Stimulated activated naive CD8-positive, alpha-beta T cell treated with anti-CD3 and anti-CD28 coated beads, Interleukin-15, Interleukin-2, amounts not matched to agents 100 ng/mL and 50 ng/mL, for 24 hours (primary cell): ENCODE measurements around the gene NAP1L1.

Experiments
- H3K27ac Mint-ChIP-seq: one replicate; pipeline ENCODE4 v1.8.0; 2021; ENCODE audit warnings: mild to moderate bottlenecking, mixed read lengths
- H3K27me3 Mint-ChIP-seq: one replicate; pipeline ENCODE4 v1.8.0; 2021; ENCODE audit warnings: mixed read lengths
- H3K36me3 Mint-ChIP-seq: one replicate; pipeline ENCODE4 v1.8.0; 2021; ENCODE audit warnings: low read depth, mixed read lengths
- H3K4me1 Mint-ChIP-seq: one replicate; pipeline ENCODE4 v1.8.0; 2021; ENCODE audit warnings: low read depth, mixed read lengths
- H3K4me3 Mint-ChIP-seq: one replicate; pipeline ENCODE4 v1.8.0; 2021; ENCODE audit warnings: mild to moderate bottlenecking, mixed read lengths
- H3K9me3 Mint-ChIP-seq: one replicate; pipeline ENCODE4 v1.8.0; 2021; ENCODE audit warnings: mixed read lengths

Gene NAP1L1

DNA sequence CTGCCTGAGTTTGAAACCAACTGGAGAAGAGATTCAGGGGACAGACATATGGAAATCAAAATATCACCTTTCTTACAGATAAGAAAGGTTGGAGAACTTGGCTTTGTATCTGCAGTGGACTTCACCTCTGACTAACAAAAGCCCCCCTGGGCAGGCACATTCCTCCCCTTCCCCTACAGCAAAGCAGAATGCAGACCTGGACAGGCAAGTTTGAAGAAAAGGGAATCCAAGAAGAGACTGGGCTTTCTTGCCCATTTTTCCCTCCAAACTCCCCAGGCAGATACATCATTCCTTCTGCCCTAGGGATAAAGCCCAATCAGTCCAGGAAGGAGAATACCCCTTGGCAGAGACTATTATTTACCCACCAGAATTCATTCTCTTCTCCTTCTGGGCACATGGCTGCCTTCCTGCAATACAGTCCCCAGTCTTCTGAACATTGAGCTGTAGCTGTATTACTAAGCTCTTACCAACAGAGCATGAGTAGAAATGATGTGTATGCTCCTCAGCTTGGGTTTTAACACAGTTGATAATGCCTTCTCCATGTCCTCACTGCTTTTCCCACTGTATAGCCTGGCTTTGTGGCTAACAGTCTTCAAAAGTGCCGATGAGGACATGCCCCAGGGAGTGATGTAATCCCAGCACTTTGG lies 17.4 kb upstream of the NAP1L1 start:
- H3K4me1 Mint-ChIP-seq = no peaks in the 10 kb centered on the region
- H3K27ac Mint-ChIP-seq = no peak overlapping the region

DNA sequence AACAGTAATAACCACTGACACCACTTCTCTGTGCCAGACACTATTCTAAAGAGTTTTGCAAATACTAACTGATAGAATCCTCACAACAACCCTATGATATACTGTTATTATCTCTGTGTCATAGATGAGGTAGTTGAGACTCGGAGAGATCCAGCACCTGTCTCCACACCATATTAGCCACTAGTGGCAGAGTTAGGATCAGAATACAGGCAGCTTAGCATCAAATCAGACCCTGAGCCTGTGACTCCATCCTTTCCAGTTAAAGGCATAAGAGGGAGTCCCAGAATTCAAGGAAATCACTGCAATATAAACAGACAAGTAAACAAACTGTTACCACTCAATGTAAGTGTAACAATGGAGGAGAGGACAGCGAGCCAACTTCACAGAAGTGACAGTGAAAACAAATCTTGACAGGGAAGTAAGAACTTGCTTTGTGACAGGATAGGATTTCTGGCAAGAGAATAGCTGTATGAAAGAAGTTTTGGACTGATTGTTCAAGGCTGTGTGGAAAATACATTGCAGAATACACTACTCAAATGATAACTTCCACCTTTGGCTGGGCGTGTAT lies 11.7 kb upstream of the NAP1L1 start:
- H3K27ac Mint-ChIP-seq = no peak overlapping the region
- no peaks in the 10 kb centered on the region for H3K36me3 Mint-ChIP-seq
- no peak overlapping the region for H3K4me3 Mint-ChIP-seq
- H3K27me3 Mint-ChIP-seq = peaks cover 6% of the 10 kb centered on the region
- no peaks in the 10 kb centered on the region for H3K9me3 Mint-ChIP-seq
- H3K4me1 Mint-ChIP-seq = no peaks in the 10 kb centered on the region

More for the DNA sequence above, 17.4 kb upstream of the NAP1L1 start:
- Mint-ChIP-seq H3K9me3 (no peaks in the 10 kb centered on the region), H3K4me3 (no peak overlapping the region), H3K36me3 (no peaks in the 10 kb centered on the region), H3K27me3 (peaks cover 11% of the 10 kb centered on the region)

DNA sequence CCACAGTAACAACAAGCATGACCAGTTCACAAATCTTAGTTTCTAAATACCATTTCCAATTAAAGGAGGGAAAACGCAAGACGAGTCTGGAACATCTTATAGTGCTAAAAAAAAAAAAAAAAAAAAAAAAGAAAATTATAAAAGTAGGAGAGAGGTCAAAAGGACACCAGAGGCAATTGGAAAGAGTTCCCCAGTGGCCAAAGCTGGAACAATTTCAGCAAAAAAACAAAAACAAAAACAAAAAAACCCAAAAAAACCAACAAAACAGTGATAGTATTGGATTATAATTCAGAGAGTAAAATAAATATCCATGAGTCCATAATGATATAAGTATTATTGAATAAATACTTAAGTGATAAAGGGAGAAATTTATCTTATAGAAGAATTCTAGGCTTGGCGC lies 10.3 kb upstream of the NAP1L1 start:
- no peaks in the 10 kb centered on the region for H3K9me3 Mint-ChIP-seq
- H3K4me1 Mint-ChIP-seq = no peaks in the 10 kb centered on the region
- no peak overlapping the region for H3K4me3 Mint-ChIP-seq
- no peaks in the 10 kb centered on the region for H3K36me3 Mint-ChIP-seq
- no peak overlapping the region for H3K27ac Mint-ChIP-seq
- peaks cover 6% of the 10 kb centered on the region for H3K27me3 Mint-ChIP-seq

DNA sequence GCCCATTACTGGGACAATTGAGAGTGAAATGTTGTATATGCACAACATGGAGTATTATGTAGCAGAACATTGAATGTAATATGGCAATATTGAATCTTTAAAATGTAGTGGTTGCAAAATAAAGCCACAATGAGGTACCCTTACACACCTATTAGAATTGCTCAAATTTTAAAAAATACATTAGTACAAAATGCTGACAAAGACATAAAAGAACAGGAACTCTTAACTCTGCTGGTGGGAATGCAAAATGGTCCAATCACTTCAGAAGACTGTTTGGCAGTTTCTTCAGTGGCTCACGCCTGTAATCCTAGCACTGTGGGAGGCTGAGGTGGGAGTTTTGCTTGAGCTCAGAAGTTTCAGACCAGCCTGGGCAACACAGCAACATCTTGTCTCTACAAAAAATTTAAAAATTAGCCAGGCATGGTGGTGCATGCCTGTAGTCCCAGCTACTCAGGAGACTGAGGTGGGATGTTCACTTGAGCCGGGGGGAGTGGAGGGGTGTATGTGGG lies 6.8 kb upstream of the NAP1L1 start:
- no peak overlapping the region for H3K4me3 Mint-ChIP-seq
- peaks cover 6% of the 10 kb centered on the region for H3K27me3 Mint-ChIP-seq
- no peaks in the 10 kb centered on the region for H3K36me3 Mint-ChIP-seq
- peaks cover 4% of the 10 kb centered on the region for H3K4me1 Mint-ChIP-seq
- no peaks in the 10 kb centered on the region for H3K9me3 Mint-ChIP-seq
- H3K27ac Mint-ChIP-seq = no peak overlapping the region

DNA sequence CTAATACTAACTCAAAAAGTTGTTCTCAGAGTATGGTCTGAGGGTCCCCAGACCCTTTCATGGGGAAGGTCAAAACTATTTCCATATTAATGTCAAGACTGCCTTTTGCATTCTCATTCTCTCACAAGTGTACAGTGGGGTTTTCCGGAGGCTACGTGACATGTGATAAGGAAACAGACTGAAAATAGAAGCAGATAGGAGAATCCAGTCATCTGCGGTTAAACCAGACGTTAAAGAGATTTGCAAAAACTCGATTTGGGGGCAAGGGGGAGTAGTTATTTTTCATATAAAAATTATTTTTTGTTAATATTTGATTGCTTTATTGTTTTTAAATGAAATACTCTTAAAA lies 1.0 kb upstream of the NAP1L1 start:
- Mint-ChIP-seq H3K36me3 (peaks cover 29% of the 10 kb centered on the region), H3K27ac (peak overlapping the region; percentile 99)

DNA sequence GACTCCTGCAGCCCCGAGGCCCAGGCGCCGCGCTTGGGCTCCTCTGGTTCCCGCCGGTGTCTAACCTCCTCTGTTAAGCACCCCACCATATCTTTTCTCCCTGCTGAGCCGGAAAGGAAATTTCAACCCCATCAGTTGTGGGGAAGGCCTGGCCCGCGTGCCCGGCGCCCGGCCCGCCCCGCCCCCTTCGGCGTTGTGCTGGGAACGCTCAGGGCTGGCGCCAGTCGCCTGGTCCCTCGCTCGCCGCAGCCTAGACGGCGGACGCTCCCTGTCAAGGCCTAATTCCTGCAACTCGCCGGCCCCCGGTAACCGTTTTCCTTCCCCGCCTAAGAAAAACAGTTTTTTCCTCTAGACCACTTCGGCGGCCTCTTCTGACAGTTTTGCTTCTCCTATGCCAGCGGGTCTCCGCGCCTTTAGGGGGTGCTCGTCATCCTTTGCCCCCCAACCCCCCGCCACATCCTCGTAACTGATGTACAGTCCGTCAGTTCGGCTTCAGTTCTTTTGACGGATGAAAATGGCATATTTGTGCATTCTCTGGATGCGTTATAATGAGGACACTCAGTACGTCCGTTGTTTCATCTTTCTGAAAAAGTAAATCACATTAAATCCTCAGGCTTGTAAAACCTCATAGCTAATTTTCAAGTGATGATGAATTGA lies 506 bp upstream of the NAP1L1 start:
- Mint-ChIP-seq H3K4me1 (peaks cover 49% of the 10 kb centered on the region), H3K27me3 (no peaks in the 10 kb centered on the region), H3K36me3 (peaks cover 33% of the 10 kb centered on the region), H3K4me3 (peak overlapping the region; percentile 97), H3K27ac (peak overlapping the region; percentile 99), H3K9me3 (no peaks in the 10 kb centered on the region)

More for the DNA sequence above, 1.0 kb upstream of the NAP1L1 start:
- Mint-ChIP-seq H3K9me3 (no peaks in the 10 kb centered on the region), H3K4me3 (peak overlapping the region; percentile 97), H3K4me1 (peaks cover 44% of the 10 kb centered on the region), H3K27me3 (no peaks in the 10 kb centered on the region)

DNA sequence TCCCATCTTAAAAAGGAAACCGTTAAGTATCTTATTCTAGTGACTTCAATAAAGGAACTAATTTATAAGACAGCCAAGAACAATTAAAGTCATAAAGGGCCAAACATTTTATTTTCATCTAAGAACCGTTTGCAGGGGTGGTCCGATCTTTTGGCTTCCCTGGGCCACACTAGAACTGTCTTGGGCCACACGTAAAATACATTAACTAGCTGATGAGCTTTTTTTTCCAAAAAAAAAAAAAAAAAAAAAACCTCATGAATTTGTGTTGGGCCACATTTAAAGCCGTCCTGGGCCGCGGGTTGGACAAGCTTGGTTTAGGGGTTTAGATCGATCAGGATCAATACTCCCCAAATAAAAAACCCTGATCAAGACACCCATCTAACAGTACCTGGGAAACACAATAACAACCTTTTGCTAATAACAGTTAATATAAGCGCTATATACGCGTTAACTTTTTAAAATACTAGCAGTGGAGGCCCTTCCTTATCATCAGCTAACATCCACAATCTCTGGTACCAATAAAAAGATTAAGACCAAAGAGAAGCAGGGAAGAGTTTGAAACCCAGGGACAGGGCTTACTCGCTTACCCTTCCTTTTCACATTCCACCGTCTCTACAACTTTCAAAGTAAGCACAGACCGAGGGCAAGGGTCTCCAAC lies 1.1 kb downstream of the NAP1L1 start:
- peaks cover 3% of the 10 kb centered on the region for H3K9me3 Mint-ChIP-seq
- peaks cover 65% of the 10 kb centered on the region for H3K4me1 Mint-ChIP-seq
- peaks cover 50% of the 10 kb centered on the region for H3K36me3 Mint-ChIP-seq
- H3K4me3 Mint-ChIP-seq = peak overlapping the region; percentile 97
- no peaks in the 10 kb centered on the region for H3K27me3 Mint-ChIP-seq
- H3K27ac Mint-ChIP-seq = peak overlapping the region; percentile 99

DNA sequence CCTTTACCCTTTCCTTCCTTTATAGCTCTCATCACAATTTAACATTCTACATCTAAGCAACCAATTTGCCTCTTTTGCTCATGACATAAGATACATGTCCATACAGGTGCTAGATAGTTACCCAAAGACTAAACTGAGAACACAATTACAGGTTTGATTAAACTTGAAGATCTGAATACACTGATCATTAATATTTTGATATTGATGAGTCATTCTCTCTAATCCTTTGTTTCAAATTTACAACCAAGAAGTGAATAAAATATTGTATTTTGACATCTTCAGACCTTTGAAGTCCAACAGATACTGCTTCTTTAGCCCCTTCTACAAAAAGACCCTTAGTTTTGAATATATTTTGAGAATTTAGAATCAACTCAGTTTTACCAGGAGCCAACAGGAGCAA lies 2.6 kb downstream of the NAP1L1 start:
- Mint-ChIP-seq H3K4me3 (peak overlapping the region; percentile 97), H3K36me3 (peaks cover 60% of the 10 kb centered on the region), H3K9me3 (peaks cover 3% of the 10 kb centered on the region), H3K4me1 (peaks cover 77% of the 10 kb centered on the region), H3K27me3 (no peaks in the 10 kb centered on the region), H3K27ac (peak overlapping the region; percentile 62)

DNA sequence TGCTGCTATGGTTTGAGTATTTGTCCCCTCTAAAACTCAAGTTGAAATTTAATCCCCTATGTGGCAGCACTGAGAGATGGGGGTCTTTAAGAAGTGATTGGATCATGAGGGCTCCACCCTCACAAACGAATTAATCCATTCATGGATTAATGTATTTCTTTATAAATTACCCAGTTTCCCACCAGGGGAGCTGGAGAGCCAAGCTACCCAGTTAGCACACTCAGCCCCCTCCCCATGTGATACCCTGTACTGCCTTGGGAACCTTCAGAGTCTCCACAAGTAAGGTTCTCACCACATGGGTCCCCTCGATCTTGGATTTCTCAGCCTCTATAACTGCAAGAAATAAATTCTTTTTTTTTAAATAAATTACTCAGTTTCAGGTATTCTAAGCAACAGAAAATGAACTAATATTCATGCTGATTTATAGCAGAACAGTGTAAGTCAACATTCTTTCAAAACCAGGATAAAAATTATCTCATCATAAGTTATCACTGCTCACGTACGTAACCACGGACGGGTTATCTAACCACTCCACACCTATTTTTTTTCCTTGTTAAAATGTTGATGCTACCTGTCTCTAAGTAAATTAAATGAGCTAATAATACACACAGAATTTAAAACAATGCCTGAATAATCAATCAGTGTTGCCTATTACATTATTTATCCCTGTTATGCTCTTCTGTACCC lies 3.6 kb downstream of the NAP1L1 start:
- Mint-ChIP-seq H3K27ac (no peak overlapping the region), H3K4me1 (peaks cover 78% of the 10 kb centered on the region), H3K36me3 (peaks cover 65% of the 10 kb centered on the region), H3K4me3 (peak overlapping the region; percentile 97), H3K27me3 (no peaks in the 10 kb centered on the region), H3K9me3 (peaks cover 3% of the 10 kb centered on the region)

DNA sequence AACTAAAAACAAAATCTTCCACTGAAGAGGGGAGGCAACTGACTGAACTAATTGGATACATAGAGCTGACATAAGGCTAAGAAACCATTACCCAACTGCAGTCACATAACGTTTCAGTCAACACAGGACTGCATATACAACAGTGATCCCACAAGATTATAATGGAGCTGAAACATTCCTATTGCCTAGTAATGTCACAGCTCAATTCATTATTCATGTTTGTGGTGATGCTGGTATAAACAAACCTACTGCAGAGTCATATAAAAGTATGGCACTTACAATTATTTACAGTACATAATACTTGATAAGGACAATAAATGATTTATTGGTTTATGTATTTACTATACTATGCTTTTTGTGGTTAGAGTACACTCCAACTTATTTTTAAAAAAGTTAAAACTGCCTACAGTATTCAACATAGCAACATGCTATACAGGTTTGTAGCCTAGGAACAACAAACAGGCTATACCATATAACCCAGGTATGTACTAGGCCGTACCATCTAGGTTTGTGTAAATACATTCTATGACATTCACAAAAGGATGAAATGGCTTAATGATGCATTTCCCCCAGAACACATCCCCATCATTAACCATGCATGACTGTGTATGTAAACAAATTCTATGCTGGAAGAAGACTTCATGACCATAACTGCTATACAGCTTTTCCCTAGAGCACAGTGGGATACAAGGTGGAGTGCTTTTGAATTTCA lies 4.3 kb downstream of the NAP1L1 start:
- Mint-ChIP-seq H3K9me3 (peaks cover 3% of the 10 kb centered on the region), H3K4me1 (peaks cover 77% of the 10 kb centered on the region), H3K36me3 (peaks cover 69% of the 10 kb centered on the region), H3K27me3 (no peaks in the 10 kb centered on the region), H3K27ac (peak overlapping the region; percentile 32), H3K4me3 (peak overlapping the region; percentile 97)

DNA sequence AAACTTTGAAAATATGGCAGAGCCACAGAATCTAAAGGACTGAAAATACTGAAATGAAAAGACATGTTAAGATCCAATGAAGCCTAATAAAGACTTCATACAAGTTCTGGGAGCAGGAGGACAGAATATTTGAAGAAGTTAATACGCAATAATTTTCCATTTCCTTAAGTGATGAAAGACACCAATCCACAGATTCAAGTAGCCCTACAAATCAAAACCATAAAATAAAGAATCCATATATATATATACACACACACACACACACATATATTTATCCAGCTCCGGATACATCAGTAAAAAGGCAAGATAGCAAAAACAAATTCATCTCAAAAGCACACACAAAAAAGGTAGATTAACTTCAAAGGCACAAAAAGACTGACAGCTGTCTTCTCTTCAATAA lies 5.7 kb downstream of the NAP1L1 start:
- Mint-ChIP-seq H3K27ac (peak overlapping the region; percentile 63), H3K4me1 (peaks cover 86% of the 10 kb centered on the region)

DNA sequence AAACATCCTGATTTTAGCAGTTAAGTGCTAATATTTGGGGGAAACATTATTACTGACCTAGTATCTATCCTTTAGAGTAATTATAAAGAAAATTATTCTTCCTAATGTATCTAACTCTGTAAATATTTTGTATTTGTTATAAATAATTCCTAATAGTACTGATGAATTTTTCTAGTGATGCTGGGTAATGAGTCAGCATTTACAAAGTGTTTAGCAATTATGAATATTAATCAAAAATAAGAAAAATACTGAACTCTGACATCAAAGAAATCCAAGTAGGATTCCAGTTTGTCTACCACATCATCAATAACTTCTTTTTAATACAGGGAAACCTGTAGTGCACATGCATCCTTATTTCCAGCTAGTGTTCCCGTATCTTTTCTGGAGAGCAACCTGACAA lies 9.0 kb downstream of the NAP1L1 start:
- H3K4me3 Mint-ChIP-seq = no peak overlapping the region
- peaks cover 89% of the 10 kb centered on the region for H3K4me1 Mint-ChIP-seq
- peaks cover 3% of the 10 kb centered on the region for H3K9me3 Mint-ChIP-seq
- H3K27me3 Mint-ChIP-seq = no peaks in the 10 kb centered on the region
- peak overlapping the region; percentile 22 for H3K27ac Mint-ChIP-seq
- H3K36me3 Mint-ChIP-seq = peaks cover 83% of the 10 kb centered on the region

More for the DNA sequence above, 5.7 kb downstream of the NAP1L1 start:
- Mint-ChIP-seq H3K27me3 (no peaks in the 10 kb centered on the region), H3K36me3 (peaks cover 81% of the 10 kb centered on the region), H3K4me3 (peak overlapping the region; percentile 68), H3K9me3 (peaks cover 3% of the 10 kb centered on the region)

DNA sequence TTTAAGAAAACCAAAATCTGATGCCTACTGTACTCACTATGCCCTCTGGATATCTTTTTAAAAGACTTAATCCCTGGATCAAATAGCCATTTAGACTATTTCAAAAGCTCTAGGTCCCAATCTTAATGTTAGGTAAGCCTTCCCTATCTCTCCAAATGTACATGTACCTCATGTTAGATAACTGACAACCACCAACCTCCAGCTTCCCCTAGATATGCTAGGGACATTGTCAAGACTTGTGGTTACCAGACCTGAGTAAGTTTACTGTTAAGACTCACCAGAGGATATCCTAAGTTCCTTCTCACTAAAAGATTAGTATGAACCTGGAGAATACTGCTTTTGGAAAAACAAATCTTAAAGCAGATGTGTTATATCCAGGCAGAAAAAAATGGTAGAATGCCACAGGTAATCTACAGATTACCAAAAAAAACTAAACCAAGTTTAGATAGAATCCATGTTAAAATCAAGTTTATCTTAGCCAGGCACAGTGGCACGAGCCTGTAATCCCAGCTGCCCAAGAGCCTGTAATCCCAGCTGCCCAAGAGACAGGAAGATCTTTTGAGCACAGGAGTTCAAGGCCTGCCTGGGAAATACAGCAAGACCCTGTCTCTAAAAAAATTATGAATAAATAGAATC lies 9.7 kb downstream of the NAP1L1 start:
- no peaks in the 10 kb centered on the region for H3K27me3 Mint-ChIP-seq
- peak overlapping the region; percentile 14 for H3K4me3 Mint-ChIP-seq
- H3K27ac Mint-ChIP-seq = peak overlapping the region; percentile 67
- peaks cover 83% of the 10 kb centered on the region for H3K36me3 Mint-ChIP-seq
- H3K4me1 Mint-ChIP-seq = peaks cover 87% of the 10 kb centered on the region
- peaks cover 3% of the 10 kb centered on the region for H3K9me3 Mint-ChIP-seq

DNA sequence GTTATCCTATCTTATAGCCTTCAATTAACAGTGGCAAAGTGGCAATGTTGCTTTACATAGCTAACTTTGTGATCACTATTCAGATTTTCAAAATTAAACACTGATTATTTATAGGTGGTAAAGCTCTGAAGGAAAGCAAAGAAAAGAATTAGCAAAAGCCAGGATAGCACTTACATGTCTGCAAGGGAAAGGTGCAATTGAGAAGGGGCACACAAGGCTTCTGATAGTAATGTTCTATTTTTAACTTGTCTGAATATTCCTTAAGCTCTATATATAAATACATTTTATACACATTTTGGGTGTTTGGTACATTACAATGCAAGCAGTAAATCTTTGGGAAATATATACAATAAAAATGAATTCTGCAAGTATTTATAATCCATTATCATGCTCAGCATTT lies 10.9 kb downstream of the NAP1L1 start:
- H3K27ac Mint-ChIP-seq = no peak overlapping the region
- H3K9me3 Mint-ChIP-seq = peaks cover 1% of the 10 kb centered on the region
- peaks cover 83% of the 10 kb centered on the region for H3K36me3 Mint-ChIP-seq
- H3K27me3 Mint-ChIP-seq = no peaks in the 10 kb centered on the region
- peaks cover 85% of the 10 kb centered on the region for H3K4me1 Mint-ChIP-seq
- H3K4me3 Mint-ChIP-seq = no peak overlapping the region
